Calu3 (cell line): ENCODE results near the gene TBC1D22B. TPM values are rescaled to one million over a fixed set of nuclear protein-coding genes. Genes with fewer than 3 reads are reported as not detected.

Source experiments
- BruUV-seq: library from RNA; stranded (reverse); fragments of 400-500 nt; replicated peaks from 2 replicates; lab custom pipeline; 2021; lab: Mats Ljungman, UMichigan
- CTCF ChIA-PET: fragments of 300-600 bp; sonication (Branson Sonifier 250); formaldehyde crosslinking; loops from one replicate; lab custom pipeline; 2022; ENCODE audit warnings: antibody characterized with exemption; lab: Charles Lee
- DNase-seq: peaks from one replicate; pipeline ENCODE4 v3.0.0; 2022
- H3K27ac Mint-ChIP-seq: one replicate; pipeline ENCODE4 v1.8.0; 2022; ENCODE audit warnings: mixed read lengths; ENCODE audit not compliant: unreplicated experiment
- H3K27me3 Mint-ChIP-seq: one replicate; pipeline ENCODE4 v1.8.0; 2022; ENCODE audit warnings: mixed read lengths; ENCODE audit not compliant: unreplicated experiment
- H3K36me3 Mint-ChIP-seq: one replicate; pipeline ENCODE4 v1.8.0; 2022; ENCODE audit warnings: mild to moderate bottlenecking, moderate library complexity, mixed read lengths; ENCODE audit not compliant: insufficient read depth, unreplicated experiment
- H3K4me1 Mint-ChIP-seq: one replicate; pipeline ENCODE4 v1.8.0; 2022; ENCODE audit warnings: mild to moderate bottlenecking, low read depth, mixed read lengths; ENCODE audit not compliant: unreplicated experiment
- H3K4me3 Mint-ChIP-seq: one replicate; pipeline ENCODE4 v1.8.0; 2022; ENCODE audit warnings: mild to moderate bottlenecking, low read depth, moderate library complexity, mixed read lengths; ENCODE audit not compliant: unreplicated experiment
- H3K9me3 Mint-ChIP-seq: one replicate; pipeline ENCODE4 v1.8.0; 2022; ENCODE audit warnings: low read depth, mixed read lengths; ENCODE audit not compliant: unreplicated experiment
- intact Hi-C: fragments of 100-400 bp; cut with micrococcal nuclease; formaldehyde crosslinking; loops from one replicate; pipeline ENCODE4 v1.10.0; 2022; ENCODE audit not compliant: unreplicated experiment
- total RNA-seq: library from RNA; stranded (reverse); gene quantifications from 2 replicates; pipeline ENCODE4 v1.2.3, GENCODE V29; 2022
- TF ChIP-seq, protein P1 (sequence below): fragments of 200-600 bp; IDR thresholded peaks from one replicate; pipeline ENCODE4 v1.8.0; 2022; ENCODE audit warnings: antibody characterized with exemption; ENCODE audit not compliant: unreplicated experiment

TBC1D22B gene
- total RNA-seq, 1 experiment from 2014 or later = 14.6 TPM

DNA sequence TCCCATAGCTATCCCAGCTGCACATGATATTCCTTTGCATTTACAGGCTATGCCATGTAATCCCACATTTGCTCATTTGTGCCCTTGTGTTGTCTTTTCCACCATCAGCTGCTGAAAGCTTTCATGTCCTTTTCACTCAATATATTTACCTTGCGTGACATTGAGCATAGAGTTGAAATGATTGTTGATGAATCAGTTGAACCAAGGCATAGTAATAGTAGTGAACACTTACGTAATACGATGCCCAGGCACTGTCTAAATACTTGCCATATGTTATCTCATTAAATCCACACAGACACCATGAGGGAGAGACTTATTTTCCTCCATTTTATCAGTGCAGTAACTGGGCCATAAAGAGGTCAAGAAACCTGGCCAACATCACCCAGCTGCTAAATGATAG, 109.3 kb downstream of the TBC1D22B start:
- intact Hi-C loops = no loop called here
- TF ChIP-seq, protein P1, sequence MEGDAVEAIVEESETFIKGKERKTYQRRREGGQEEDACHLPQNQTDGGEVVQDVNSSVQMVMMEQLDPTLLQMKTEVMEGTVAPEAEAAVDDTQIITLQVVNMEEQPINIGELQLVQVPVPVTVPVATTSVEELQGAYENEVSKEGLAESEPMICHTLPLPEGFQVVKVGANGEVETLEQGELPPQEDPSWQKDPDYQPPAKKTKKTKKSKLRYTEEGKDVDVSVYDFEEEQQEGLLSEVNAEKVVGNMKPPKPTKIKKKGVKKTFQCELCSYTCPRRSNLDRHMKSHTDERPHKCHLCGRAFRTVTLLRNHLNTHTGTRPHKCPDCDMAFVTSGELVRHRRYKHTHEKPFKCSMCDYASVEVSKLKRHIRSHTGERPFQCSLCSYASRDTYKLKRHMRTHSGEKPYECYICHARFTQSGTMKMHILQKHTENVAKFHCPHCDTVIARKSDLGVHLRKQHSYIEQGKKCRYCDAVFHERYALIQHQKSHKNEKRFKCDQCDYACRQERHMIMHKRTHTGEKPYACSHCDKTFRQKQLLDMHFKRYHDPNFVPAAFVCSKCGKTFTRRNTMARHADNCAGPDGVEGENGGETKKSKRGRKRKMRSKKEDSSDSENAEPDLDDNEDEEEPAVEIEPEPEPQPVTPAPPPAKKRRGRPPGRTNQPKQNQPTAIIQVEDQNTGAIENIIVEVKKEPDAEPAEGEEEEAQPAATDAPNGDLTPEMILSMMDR = no peak
- no peaks in the 10 kb centered on the region for H3K27me3 Mint-ChIP-seq
- CTCF ChIA-PET = no interaction called here
- H3K4me1 Mint-ChIP-seq = peaks cover 9% of the 10 kb centered on the region
- no peak overlapping the region for H3K27ac Mint-ChIP-seq
- H3K36me3 Mint-ChIP-seq = no peaks in the 10 kb centered on the region
- H3K4me3 Mint-ChIP-seq = no peak overlapping the region
- no TSS peak for BruUV-seq
- no peaks in the 10 kb centered on the region for H3K9me3 Mint-ChIP-seq
- no peak for DNase-seq

DNA sequence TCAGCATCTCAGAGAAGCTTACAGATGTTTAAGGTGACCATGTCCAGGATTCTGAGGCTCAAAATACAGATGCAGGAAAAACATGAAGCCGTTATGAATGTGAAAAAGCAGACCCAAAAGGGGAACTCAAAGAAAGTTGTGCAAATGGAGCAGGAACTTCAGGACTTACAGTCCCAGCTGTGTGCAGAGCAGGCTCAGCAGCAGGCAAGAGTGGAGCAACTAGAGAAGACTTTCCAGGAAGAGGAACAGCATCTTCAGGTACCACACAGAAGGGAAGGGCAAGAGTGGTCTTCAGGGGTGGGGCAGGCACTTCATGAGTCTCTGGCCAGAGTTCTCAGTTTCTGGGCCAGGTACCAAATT, 111.4 kb downstream of the TBC1D22B start:
- Mint-ChIP-seq H3K9me3 (no peaks in the 10 kb centered on the region), H3K27me3 (no peaks in the 10 kb centered on the region), H3K27ac (no peak overlapping the region), H3K4me1 (peaks cover 9% of the 10 kb centered on the region), H3K36me3 (no peaks in the 10 kb centered on the region), H3K4me3 (no peak overlapping the region)
- no peak for DNase-seq
- intact Hi-C loops = no loop called here
- BruUV-seq = no TSS peak
- TF ChIP-seq, protein P1 = no peak
- CTCF ChIA-PET = no interaction called here

DNA sequence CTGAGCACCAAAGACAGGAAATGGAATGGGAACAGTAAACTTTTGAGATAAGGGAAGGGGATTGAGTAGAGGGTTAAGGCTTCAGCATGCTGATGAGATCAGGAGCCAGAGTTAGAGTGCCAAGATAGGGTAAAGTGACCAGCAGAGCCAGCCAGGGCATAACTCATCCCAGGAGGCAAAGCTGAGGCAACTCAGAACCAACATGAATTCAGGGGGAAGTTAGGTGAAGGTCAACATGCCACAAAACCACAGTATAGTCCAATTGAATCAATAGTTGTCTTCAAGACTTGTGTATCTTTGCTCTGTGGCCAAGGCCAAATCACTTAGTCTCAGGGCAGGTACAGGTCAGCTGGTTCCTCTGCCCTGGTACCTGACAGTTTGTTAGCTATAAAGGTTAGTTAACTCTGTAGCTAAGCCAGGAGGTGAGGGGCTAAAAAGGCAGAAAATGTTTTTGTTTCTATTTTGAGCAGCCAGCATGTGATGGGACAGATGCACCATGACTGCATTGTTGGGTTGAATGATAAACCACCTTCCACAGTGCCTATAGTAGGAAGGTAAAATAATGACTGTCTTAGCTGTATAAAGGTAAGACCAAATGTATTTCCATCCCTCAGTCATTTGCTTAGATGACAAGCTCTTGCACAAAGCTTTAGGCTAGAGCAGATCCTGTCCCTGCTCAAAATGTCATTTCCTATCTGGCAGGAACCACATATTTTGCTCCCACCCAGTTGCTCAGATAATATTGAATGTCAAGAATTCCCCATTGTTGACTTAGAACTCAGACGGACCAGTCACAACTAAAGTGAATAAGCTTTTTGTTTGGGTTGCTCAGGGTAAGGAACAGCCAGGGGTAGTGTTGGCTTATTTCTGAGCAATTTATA, 112.0 kb downstream of the TBC1D22B start:
- Mint-ChIP-seq H3K27me3 (no peaks in the 10 kb centered on the region), H3K4me3 (no peak overlapping the region), H3K27ac (no peak overlapping the region), H3K36me3 (peaks cover 4% of the 10 kb centered on the region), H3K9me3 (no peaks in the 10 kb centered on the region), H3K4me1 (peaks cover 9% of the 10 kb centered on the region)
- no TSS peak for BruUV-seq
- intact Hi-C loops = loop anchor here (10.0 kb wide), 1 partner anchor 195 kb away; no protein-coding TSS in a partner anchor
- CTCF ChIA-PET = no interaction called here
- DNase-seq = no peak
- TF ChIP-seq, protein P1 = no peak

DNA sequence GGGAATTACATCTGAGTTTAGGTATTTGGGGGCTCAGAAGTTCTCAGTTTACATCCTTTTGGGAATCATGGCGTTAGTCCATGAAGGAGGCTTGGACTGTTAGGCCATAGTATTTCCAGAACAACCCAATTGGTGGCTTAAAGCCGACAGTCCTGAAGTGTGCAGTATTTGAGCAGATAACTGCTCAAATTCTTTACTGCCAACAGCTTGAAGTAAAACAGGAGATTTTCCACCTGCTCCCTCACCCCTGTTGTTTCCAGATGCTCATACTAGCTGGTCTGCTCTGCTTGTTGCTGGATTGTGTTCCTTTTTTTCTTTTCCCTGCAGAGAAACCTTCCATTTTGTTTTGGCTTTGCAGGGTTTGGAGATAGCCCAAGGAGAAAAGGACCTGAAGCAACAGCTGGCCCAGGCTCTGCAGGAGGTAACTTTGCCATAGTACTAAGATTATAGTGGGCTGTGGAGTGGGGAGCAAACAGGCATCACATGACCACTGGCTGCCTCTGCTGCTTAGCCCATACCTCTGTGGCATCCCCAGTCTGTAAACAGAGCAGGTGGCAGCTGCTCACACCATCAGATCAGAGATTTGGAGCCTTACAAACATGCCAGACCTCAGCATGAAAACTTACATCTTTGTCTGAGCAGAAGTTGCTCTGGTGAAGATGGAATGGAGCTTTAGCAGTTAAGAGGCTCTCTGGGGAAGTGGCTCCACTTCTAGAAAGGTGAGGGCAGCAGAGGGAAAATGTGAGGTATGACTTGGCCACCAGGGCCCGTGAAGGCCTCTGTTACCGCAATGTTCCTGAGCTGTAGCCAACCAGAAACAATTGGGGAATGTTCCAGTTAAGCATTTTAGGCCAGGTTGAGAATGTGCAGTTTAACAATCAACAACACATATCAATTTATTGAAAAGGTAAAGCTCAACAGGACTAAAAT, 113.8 kb downstream of the TBC1D22B start:
- intact Hi-C loops = loop anchor here (10.0 kb wide), 1 partner anchor 193 kb away; no protein-coding TSS in a partner anchor
- no peak overlapping the region for H3K27ac Mint-ChIP-seq
- CTCF ChIA-PET = no interaction called here
- no peaks in the 10 kb centered on the region for H3K9me3 Mint-ChIP-seq
- no peaks in the 10 kb centered on the region for H3K27me3 Mint-ChIP-seq
- DNase-seq = no peak
- H3K4me3 Mint-ChIP-seq = no peak overlapping the region
- H3K4me1 Mint-ChIP-seq = peaks cover 9% of the 10 kb centered on the region
- no TSS peak for BruUV-seq
- peaks cover 4% of the 10 kb centered on the region for H3K36me3 Mint-ChIP-seq
- TF ChIP-seq, protein P1 = no peak
